Progenitor cell of endocrine pancreas (in vitro differentiated cells): ENCODE measurements around the gene TALDO1. TPM values are rescaled to one million over a fixed set of nuclear protein-coding genes. Genes with fewer than 3 reads are reported as not detected.

Source experiments
- DNase-seq: peaks from one replicate; pipeline ENCODE4 v3.0.0; 2021; ENCODE audit warnings: low spot score; ENCODE audit not compliant: unreplicated experiment
- H3K27ac Mint-ChIP-seq: 2 replicates; pipeline ENCODE4 v1.8.0; 2021; ENCODE audit warnings: mild to moderate bottlenecking, moderate library complexity, mixed read lengths
- H3K27me3 Mint-ChIP-seq: 2 replicates; pipeline ENCODE4 v1.8.0; 2021; ENCODE audit warnings: mixed read lengths
- H3K36me3 Mint-ChIP-seq: 2 replicates; pipeline ENCODE4 v1.8.0; 2022; ENCODE audit warnings: mixed read lengths; ENCODE audit not compliant: insufficient read depth
- H3K4me1 Mint-ChIP-seq: 2 replicates; pipeline ENCODE4 v1.8.0; 2021; ENCODE audit warnings: low read depth, mixed read lengths
- H3K4me3 Mint-ChIP-seq: 2 replicates; pipeline ENCODE4 v1.8.0; 2021; ENCODE audit warnings: low read depth, mild to moderate bottlenecking, moderate library complexity, mixed read lengths
- H3K9me3 Mint-ChIP-seq: 2 replicates; pipeline ENCODE4 v1.8.0; 2021; ENCODE audit warnings: low read depth, mixed read lengths
- total RNA-seq: library from RNA; stranded (reverse); gene quantifications from 2 replicates; pipeline ENCODE4 v1.2.1, GENCODE V29; 2021
- TF ChIP-seq, protein P1 (sequence below): fragments of 200-600 bp; sonication (generic); IDR thresholded peaks from one replicate; pipeline ENCODE4 v1.5.0; 2021; ENCODE audit warnings: antibody characterized with exemption, mild to moderate bottlenecking; ENCODE audit not compliant: unreplicated experiment

Gene TALDO1
- total RNA-seq, 1 donor from 2014 or later, result 112 TPM

DNA sequence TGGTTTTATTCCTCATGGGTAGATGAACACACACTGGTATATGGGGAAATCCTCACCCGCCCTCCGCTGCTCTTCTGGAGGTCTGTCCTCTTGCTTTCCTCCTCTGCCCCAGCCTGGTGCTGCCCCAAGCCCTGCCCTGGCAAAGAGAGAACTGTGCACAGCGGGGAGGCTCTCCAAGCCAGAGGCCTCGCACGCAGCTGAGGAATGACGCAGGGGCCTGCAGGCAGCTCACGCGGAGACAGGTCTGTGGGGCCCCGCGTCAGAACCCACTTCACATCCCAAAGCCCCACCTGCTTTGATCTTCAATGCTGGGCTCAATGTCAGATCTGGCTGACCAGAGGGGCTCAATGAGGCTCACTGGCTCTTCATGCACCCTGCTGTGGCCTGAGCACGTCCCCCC, 20.0 kb downstream of the TALDO1 start:
- H3K4me1 Mint-ChIP-seq, result no peaks in the 10 kb centered on the region
- no peaks in the 10 kb centered on the region for H3K9me3 Mint-ChIP-seq
- peaks cover 5% of the 10 kb centered on the region for H3K36me3 Mint-ChIP-seq
- DNase-seq, result no peak
- H3K27ac Mint-ChIP-seq, result no peak overlapping the region
- no peak overlapping the region for H3K4me3 Mint-ChIP-seq
- TF ChIP-seq, protein P1, sequence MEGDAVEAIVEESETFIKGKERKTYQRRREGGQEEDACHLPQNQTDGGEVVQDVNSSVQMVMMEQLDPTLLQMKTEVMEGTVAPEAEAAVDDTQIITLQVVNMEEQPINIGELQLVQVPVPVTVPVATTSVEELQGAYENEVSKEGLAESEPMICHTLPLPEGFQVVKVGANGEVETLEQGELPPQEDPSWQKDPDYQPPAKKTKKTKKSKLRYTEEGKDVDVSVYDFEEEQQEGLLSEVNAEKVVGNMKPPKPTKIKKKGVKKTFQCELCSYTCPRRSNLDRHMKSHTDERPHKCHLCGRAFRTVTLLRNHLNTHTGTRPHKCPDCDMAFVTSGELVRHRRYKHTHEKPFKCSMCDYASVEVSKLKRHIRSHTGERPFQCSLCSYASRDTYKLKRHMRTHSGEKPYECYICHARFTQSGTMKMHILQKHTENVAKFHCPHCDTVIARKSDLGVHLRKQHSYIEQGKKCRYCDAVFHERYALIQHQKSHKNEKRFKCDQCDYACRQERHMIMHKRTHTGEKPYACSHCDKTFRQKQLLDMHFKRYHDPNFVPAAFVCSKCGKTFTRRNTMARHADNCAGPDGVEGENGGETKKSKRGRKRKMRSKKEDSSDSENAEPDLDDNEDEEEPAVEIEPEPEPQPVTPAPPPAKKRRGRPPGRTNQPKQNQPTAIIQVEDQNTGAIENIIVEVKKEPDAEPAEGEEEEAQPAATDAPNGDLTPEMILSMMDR, result no peak
- H3K27me3 Mint-ChIP-seq, result no peaks in the 10 kb centered on the region

DNA sequence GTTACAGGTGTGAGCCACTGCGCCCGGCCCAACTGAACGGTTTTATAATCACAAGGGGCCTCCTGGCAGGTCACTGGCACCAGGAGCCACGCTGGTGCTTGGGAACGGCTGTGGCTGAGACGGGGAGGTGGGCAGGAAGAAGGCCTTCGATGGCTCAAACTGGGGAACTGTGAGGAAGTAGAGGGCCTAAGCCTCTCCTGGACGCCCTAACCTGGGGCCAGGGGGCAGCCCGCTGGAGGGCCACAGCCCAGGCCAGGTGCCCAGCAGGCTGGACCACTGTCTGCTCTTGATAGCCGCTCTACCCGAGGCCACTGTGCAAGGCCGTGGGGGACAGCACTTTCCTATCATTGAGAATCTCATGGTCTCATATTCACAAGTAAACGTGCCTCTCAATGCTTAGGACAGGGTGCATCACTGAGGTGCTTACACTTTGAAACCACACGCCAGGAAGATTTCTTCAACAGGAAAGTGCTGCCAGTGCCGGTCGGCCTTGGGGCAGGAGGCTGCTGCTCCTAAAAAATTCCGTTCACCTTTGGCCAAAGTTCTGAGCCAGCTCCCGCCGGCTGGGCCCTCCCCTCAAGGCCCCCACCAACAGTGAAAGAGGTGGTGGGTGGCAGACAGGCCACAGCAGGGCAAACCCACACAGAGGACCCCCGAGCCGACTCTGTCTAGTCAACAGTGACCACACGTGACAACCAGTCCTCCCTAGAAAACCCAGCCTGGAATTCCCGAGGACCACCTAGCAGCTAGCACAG, 22.8 kb downstream of the TALDO1 start:
- Mint-ChIP-seq H3K36me3 (peaks cover 1% of the 10 kb centered on the region), H3K27me3 (no peaks in the 10 kb centered on the region), H3K9me3 (no peaks in the 10 kb centered on the region), H3K4me1 (no peaks in the 10 kb centered on the region), H3K4me3 (no peak overlapping the region), H3K27ac (no peak overlapping the region)
- TF ChIP-seq, protein P1, result no peak
- DNase-seq, result no peak

DNA sequence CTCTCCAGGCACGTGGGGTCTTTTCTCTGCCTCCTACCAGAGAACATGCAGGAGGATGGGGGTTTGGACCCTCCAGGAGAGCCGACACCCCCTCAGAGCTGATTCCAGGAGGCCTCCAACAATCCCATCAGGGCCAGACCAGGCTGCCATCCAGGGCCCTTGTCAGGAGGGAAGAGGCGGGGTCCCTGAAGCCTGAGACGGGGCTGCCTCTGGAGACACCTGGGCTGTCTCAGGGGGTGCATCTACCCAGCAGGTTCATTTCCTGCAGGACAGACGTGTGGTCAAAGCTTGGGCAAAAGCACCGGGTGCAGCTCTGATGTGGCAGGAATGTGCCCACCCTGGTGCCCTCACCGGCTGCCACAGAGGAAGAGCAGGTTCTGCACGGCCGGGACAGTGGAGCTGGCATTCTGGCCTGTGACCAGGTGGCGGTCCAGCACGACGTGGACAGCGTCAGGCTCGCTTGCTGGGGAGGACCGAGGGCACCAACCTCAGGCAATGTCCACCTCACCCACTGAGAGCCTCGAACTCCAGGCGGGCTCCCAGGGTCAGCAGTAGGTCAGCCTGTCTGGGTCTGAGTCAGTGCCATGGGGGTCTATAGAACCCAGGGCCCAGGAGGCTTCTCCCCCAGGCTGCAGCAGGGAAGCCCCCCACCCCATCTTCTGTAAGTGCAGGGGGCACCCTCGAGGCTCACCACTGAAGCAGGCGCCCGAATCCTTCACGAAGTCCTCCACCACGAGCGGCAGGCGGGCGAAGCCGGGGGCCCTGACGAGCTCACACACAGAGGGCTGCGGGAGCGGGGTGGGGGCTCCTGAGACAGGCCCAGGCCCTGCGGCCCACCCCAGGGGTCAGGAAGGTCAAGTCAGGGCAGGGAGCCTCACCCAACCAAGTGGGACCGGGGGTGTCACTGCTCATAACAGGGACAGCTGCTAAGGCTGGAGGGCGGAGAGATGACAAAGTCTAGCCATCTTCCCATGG, 23.7 kb downstream of the TALDO1 start:
- Mint-ChIP-seq H3K4me1 (peaks cover 3% of the 10 kb centered on the region), H3K36me3 (peaks cover 1% of the 10 kb centered on the region), H3K9me3 (no peaks in the 10 kb centered on the region), H3K4me3 (no peak overlapping the region), H3K27ac (no peak overlapping the region), H3K27me3 (no peaks in the 10 kb centered on the region)
- TF ChIP-seq, protein P1, result no peak
- no peak for DNase-seq

DNA sequence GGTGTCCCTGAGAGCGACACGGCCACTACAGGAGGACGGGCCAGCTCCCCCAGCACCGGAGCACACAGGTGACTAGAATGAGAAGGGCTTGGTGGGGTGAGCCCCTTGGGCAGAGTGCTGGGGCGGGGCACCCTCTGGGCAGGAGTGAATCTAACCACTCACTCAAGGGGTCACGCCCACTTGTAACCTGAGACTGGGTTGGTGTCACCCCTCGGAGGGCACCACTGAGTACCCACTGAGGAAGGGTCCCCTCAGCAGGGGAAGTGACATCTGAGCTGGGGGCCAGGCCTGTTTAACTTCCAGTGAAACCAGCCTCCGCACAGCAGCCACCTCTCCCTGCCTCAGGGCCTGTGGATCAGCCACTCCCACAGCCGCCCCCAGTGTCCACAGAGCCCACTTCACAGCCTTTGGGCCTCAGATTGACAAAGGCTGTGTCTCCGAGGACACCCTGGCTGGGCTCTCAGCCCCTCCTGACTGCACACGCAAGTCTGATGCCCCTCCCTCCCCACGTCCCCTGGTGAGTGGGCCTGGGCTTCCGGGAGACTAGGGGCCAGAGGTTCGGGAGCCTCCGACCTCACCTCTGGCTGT, 24.4 kb downstream of the TALDO1 start:
- H3K27ac Mint-ChIP-seq, result no peak overlapping the region
- no peak for DNase-seq

More for the DNA sequence above, 24.4 kb downstream of the TALDO1 start:
- H3K9me3 Mint-ChIP-seq, result no peaks in the 10 kb centered on the region
- TF ChIP-seq, protein P1, result no peak
- H3K4me1 Mint-ChIP-seq, result peaks cover 7% of the 10 kb centered on the region
- H3K27me3 Mint-ChIP-seq, result no peaks in the 10 kb centered on the region
- H3K36me3 Mint-ChIP-seq, result no peaks in the 10 kb centered on the region
- H3K4me3 Mint-ChIP-seq, result no peak overlapping the region
